Psoas muscle (tissue), 8 donors: Measurements from ENCODE around the gene COL8A2. TPM values are rescaled to one million over a fixed set of nuclear protein-coding genes. Genes with fewer than 3 reads are reported as not detected.

Experiments used
- ATAC-seq, 4 donors: fragments of 200-7000 bp; cut with Tn5 transposase; one replicate each; pipeline ENCODE4 v1.9.1; 2020; ENCODE audit warnings: moderate library complexity in 3 of 4, mild to moderate bottlenecking in 2 of 4
- DNase-seq, 2 donors: peaks; one replicate each; pipeline ENCODE4 v3.0.0-alpha.2; 2020
- H3K27ac ChIP-seq: fragments of 200-600 bp; one replicate; pipeline ENCODE4 v1.8.0; 2022
- H3K27me3 ChIP-seq, 3 donors: fragments of 200-600 bp in 1 of 3; one replicate each; pipeline versions ENCODE4 v1.6.1 to v1.8.0; 2013 to 2022; ENCODE audit warnings: low read length in 2 of 3, mild to moderate bottlenecking in 2 of 3, moderate library complexity in 1 of 3; ENCODE audit not compliant: insufficient read depth in 3 of 3
- H3K36me3 ChIP-seq, 2 donors: fragments of 200-600 bp in 1 of 2; one replicate each; pipeline versions ENCODE4 v1.6.1 to v1.8.0; 2013 to 2022; ENCODE audit warnings: low read depth in 1 of 2, mild to moderate bottlenecking in 1 of 2, moderate library complexity in 1 of 2; ENCODE audit not compliant: insufficient read depth in 1 of 2
- H3K4me1 ChIP-seq: fragments of 200-600 bp; one replicate; pipeline ENCODE4 v1.8.0; 2022
- H3K4me3 ChIP-seq: fragments of 200-600 bp; one replicate; pipeline ENCODE4 v1.8.0; 2022; ENCODE audit warnings: mild to moderate bottlenecking
- H3K9me3 ChIP-seq: fragments of 200-600 bp; one replicate; pipeline ENCODE4 v1.8.0; 2022
- CTCF ChIP-seq: fragments of 200-600 bp; IDR thresholded peaks from one replicate; pipeline ENCODE4 v1.8.0; 2022; ENCODE audit warnings: antibody characterized with exemption
- WGBS, 3 donors: extraction: QIAGEN DNeasy Blood & Tissue Kit; methylation state at CpG; one replicate each; pipeline versions ENCODE4 v1.1.6 to v1.1.7; 2013; 5-methylcytosine and 5-hydroxymethylcytosine counted together
- intact Hi-C, 2 donors: fragments of 100-400 bp; cut with DNase I; formaldehyde crosslinking; loops; one replicate each; pipeline versions ENCODE4 v1.11.0 to v1.14.2; 2022
- polyA plus RNA-seq, 3 donors: library from polyadenylated mRNA; stranded (reverse); fragments of 200-250 nt; gene quantifications; one replicate each; pipeline ENCODE4 v1.2.3, GENCODE V29; 2013
- total RNA-seq, 4 donors: library from RNA; stranded (reverse); fragmentation: NEBNext Ultra II Directional in 2 of 4; extraction: Animal tissue kit (Norgen Biotek cat#: 25700) in 2 of 4; gene quantifications; one replicate each; pipeline versions ENCODE4 v1.2.1 to v1.2.4, GENCODE V29; 2021 to 2023
- donor health status: healthy with polysubstance abuse.
- donor health status: DM: no; HTN: no; CAD: no; lungs with moderate emphysema.
- donor health status: Bipolar disorder and iron deficiency.
- donor health status: healthy.
- donor health status: DM: yes; HTN: yes; CAD: no.
- donor health status: DM: no; HTN: no; CAD: no.
- donor health status: DM: no; HTN: no; CAD: no.
- donor health status: DM: yes; HTN: yes; CAD: no.

COL8A2 gene
- total and polyA plus RNA-seq, 7 donors, result 0.06 to 0.41 (median 0.15) TPM

- Histone ChIP-seq H3K4me1 (peaks cover 19% of the 10 kb centered on the region), H3K27me3 (no peaks in the 10 kb centered on the region), H3K9me3 (no peaks in the 10 kb centered on the region), H3K4me3 (no peak overlapping the region), H3K27ac (no peak overlapping the region), H3K36me3 (peaks cover 4 to 61% of the 10 kb centered on the region in 2 donors)
- intact Hi-C loops, result loop anchor here (10.0 kb wide), 2 partner anchors 121 to 331 kb away; no protein-coding TSS in a partner anchor
- ATAC-seq (no peak), DNase-seq (no peak)
- TF ChIP-seq CTCF, result no peak
- WGBS, 3 donors, result 51 to 64% (median 56%) methylated on average over 3 of the region's 3 CpGs
These were observed 31.1 kb downstream of the COL8A2 start for GRCh38 chr1:36093929-36094328.

GRCh38 chr1:36093226-36093625 is 31.8 kb downstream of the COL8A2 start:
- Histone ChIP-seq H3K27ac (no peak overlapping the region), H3K27me3 (no peaks in the 10 kb centered on the region), H3K4me3 (no peak overlapping the region), H3K4me1 (peaks cover 19% of the 10 kb centered on the region), H3K9me3 (no peaks in the 10 kb centered on the region), H3K36me3 (peaks cover 4 to 61% of the 10 kb centered on the region in 2 donors)
- no peak for DNase-seq
- TF ChIP-seq CTCF, result no peak
- intact Hi-C loops, result loop anchor here (10.0 kb wide), 2 partner anchors 122 to 332 kb away; no protein-coding TSS in a partner anchor
- WGBS, 3 donors, result 51 to 55% (median 54%) methylated on average over 7 of the region's 7 CpGs
- no peak for ATAC-seq

GRCh38 chr1:36092798-36093185 is 32.2 kb downstream of the COL8A2 start:
- no peaks in the 10 kb centered on the region for H3K9me3 ChIP-seq
- ATAC-seq (no peak), DNase-seq (no peak)
- H3K36me3 ChIP-seq, result peaks cover 4 to 61% of the 10 kb centered on the region in 2 donors
- peaks cover 19% of the 10 kb centered on the region for H3K4me1 ChIP-seq
- TF ChIP-seq CTCF, result no peak
- no peak overlapping the region for H3K27ac ChIP-seq
- H3K27me3 ChIP-seq, result no peaks in the 10 kb centered on the region
- WGBS, 3 donors, result 85 to 93% (median 89%) methylated on average over 9 of the region's 9 CpGs
- intact Hi-C loops, result loop anchor here (10.0 kb wide), 2 partner anchors 122 to 332 kb away; no protein-coding TSS in a partner anchor
- H3K4me3 ChIP-seq, result no peak overlapping the region

GRCh38 chr1:36092166-36092797 is 32.7 kb downstream of the COL8A2 start:
- 88 to 94% (median 91%) methylated on average over 17 of the region's 17 CpGs for WGBS, 3 donors
- Histone ChIP-seq H3K4me1 (peaks cover 19% of the 10 kb centered on the region), H3K27me3 (no peaks in the 10 kb centered on the region), H3K9me3 (no peaks in the 10 kb centered on the region), H3K4me3 (no peak overlapping the region), H3K36me3 (peaks cover 4 to 61% of the 10 kb centered on the region in 2 donors), H3K27ac (no peak overlapping the region)
- DNase-seq (no peak), ATAC-seq (no peak)
- intact Hi-C loops, result loop anchor here (10.0 kb wide), 2 partner anchors 123 to 333 kb away; no protein-coding TSS in a partner anchor
- no peak for TF ChIP-seq CTCF
